HG03354 (cell line): ENCODE data around the gene RSAD2.
"Not testable (repeated sequence)": the region's sequence is repeated elsewhere in the genome, so short reads cannot be mapped to it uniquely, and the experiment has no call there.

Experiments
- ATAC-seq: cut with Tn5 transposase; IDR thresholded peaks from one replicate; pipeline ENCODE4 v1.9.1; 2021; ENCODE audit warnings: mild to moderate bottlenecking; ENCODE audit not compliant: unreplicated experiment, poor library complexity, severe bottlenecking

The RSAD2 gene

GRCh38 chr2:6896930-6897759, 19.6 kb downstream of the RSAD2 start:
- peak; percentile 64 for ATAC-seq

GRCh38 chr2:6902581-6902980, 25.0 kb downstream of the RSAD2 start:
- not testable (repeated sequence) for ATAC-seq

GRCh38 chr2:6905668-6906067, 28.1 kb downstream of the RSAD2 start:
- ATAC-seq: no peak

GRCh38 chr2:6906165-6906741, 28.7 kb downstream of the RSAD2 start:
- no peak for ATAC-seq

- ATAC-seq: no peak
Measured at GRCh38 chr2:6908291-6908690, 30.7 kb downstream of the RSAD2 start.

- ATAC-seq: peak; percentile 99
Measured at GRCh38 chr2:6909431-6910385, 32.1 kb downstream of the RSAD2 start.

- no peak for ATAC-seq
Measured at GRCh38 chr2:6911721-6912120, 34.1 kb downstream of the RSAD2 start.

- no peak for ATAC-seq
Measured at GRCh38 chr2:6913415-6914157, 36.0 kb downstream of the RSAD2 start.

GRCh38 chr2:6914828-6915227, 37.3 kb downstream of the RSAD2 start:
- no peak for ATAC-seq

GRCh38 chr2:6915399-6915798, 37.8 kb downstream of the RSAD2 start:
- ATAC-seq: no peak

GRCh38 chr2:6916224-6916623, 38.6 kb downstream of the RSAD2 start:
- no peak for ATAC-seq

GRCh38 chr2:6916736-6917070, 39.1 kb downstream of the RSAD2 start:
- ATAC-seq: no peak

GRCh38 chr2:6917071-6917760, 39.6 kb downstream of the RSAD2 start, which contains the start of gene RNF144A:
Gene RNF144A (plus strand): TSS chr2:6917412. CDS start chr2:6996927, 79,515 bp downstream.
- peak; percentile 87 for ATAC-seq

GRCh38 chr2:6917761-6918421, 40.3 kb downstream of the RSAD2 start:
- peak; percentile 33 for ATAC-seq

- no peak for ATAC-seq
Measured at GRCh38 chr2:6919901-6920742, 42.5 kb downstream of the RSAD2 start.

GRCh38 chr2:6920743-6921064, 43.1 kb downstream of the RSAD2 start:
- ATAC-seq: no peak

GRCh38 chr2:6921321-6921922, 43.8 kb downstream of the RSAD2 start:
- ATAC-seq: no peak
